ENCODE data around the gene BICD1.
A peak's percentile ranks its signal among the peaks of the same experiment; 100 is the strongest.
"Not testable (repeated sequence)": the region's sequence is repeated elsewhere in the genome, so short reads cannot be mapped to it uniquely, and the experiment has no call there.

The BICD1 gene

DNA sequence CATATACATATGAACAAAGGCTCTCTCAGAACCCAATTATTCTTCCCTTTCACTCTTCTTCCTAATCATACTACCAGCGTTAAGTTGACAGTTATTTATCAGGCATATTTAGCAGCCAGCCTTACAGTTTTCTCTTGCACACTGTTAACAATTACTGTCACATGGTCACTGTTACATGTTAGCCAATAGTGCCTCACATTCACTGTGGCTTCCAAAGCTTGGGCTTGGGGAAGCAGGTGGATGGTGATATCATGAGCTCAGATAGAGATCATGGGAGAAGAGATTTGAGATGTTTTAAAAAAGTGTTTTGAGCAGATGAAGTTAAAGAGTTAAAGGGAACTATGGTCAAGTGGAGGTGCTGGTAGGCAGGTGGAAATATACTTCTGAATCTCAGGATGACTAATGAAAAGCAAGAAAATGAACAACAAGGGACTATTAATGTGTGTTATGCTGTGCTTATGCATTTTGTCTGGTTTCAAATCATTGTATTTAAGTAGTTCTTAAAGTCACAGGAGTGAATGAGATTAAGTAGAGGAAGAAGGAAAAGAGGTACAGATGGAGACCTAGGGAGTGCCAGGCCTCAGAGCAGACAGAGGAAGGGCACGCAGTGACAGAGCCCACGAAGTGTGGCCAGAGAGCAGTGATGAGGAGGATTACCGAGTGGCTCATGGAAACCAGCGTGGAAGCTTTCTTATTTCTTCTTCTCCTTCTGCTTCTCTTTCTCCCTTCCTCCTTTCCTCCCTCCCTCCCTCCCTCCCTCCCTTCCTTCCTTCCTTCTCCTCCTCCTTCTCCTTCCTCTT lies 39.6 kb downstream of the BICD1 start:
- DNase-seq (ENCODE audit: low read depth), result no peak

DNA sequence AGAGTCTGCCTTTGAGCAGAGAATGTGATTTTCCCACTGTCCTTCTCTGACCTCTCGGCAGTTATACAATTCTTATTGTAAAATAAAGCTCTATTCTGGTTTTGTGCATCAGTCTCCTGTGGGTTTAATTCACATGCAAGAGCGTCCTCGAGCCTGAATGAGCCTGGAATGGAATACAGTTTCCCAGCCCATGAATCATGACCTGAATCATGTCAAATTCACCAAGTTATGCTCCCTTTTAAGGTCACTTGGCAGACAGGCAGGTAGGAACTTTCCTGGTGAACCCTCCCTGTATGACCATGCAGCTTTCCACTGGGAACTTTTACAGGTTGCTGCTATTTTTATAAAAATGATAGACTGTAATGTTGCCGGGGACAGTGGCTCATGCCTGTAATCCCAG lies 41.7 kb downstream of the BICD1 start:
- DNase-seq (ENCODE audit: low read depth), result no peak

- no peak for DNase-seq (ENCODE audit: low read depth)
Observed at GRCh38 chr12:32149489-32149888, 42.8 kb downstream of the BICD1 start.

DNA sequence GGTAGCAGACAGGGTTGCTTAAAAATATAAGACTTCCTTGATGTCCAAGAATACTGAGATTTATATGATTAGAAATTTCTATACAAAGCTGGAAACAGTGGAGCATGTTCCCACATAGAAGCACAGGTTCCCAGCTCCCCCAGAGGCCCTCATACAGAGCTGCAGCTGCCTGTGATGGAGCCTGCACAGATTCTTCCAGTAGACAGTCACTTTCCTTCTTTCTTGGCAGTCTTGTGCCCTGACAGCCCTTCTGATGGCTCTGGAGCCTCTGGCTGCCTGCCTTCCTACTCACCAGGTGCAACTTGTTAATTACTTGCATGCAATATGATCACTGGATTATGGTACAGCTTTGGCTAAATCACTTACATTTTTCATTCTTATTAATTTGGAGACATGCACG lies 44.4 kb downstream of the BICD1 start:
- DNase-seq (ENCODE audit: low read depth), result no peak

- DNase-seq (ENCODE audit: low read depth), result no peak
Observed at GRCh38 chr12:32151552-32151951, 44.9 kb downstream of the BICD1 start.

DNA sequence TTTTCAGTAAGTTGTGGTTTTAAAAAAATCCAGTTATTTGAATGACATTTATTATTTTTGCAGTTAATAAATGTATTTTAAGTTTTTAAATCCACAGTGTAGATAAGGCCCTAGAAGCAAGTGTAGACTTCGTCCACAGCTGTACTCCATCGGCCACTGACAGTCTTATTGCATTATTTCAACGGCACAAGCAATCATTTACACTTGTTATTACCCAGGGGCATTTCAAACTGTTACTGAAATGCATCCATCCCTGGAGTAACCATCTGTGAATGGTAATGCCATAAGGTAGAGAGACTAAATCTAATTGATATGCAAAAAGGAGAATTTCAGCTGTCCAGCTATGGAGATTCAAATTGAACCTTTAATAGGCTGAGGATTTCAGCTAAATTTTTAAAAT lies 48.4 kb downstream of the BICD1 start:
- DNase-seq (ENCODE audit: low read depth), result no peak

GRCh38 chr12:32155961-32156529 lies 49.4 kb downstream of the BICD1 start:
- DNase-seq (ENCODE audit: low read depth), result no peak

DNA sequence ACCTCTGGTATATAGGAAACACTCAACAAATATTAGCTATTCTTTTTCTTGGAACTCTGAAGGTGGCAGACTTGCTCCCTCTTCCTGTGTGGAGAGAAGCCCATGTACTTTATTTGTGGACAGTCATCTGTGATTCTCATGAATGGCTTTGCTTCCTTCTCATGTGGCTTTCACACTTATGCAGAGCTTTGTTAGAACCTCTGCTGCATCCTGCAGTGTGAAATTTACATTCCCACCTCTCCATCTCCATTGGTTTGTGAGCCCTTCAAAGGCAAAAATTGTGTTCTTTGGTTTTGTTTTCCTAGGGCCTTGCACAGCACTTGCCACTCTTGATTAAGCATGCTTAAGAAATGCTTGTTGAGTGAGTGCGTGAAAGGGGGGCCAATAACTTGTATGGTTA lies 51.9 kb downstream of the BICD1 start:
- no peak for DNase-seq (ENCODE audit: low read depth)

- no peak for DNase-seq (ENCODE audit: low read depth)
Observed at GRCh38 chr12:32159381-32159780, 52.7 kb downstream of the BICD1 start.

DNA sequence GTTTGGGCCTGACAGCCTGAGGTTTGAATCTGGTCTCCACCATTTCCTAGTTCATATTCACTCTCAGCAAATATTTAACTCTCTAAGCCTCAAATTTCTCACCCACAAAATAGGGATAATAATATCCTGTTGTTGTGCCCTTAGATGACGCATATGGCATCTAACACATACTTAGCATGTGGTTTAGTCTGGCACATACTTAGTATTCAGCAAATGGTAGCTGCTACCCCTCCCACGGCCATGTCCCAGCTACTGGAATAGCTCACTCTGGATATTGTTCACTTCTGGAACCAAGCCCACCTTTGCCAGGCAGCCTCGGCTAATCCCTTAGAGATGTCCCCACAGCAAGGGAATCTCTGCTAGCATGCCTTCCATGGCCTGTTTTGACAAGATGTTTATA lies 53.3 kb downstream of the BICD1 start:
- no peak for DNase-seq (ENCODE audit: low read depth)

- no peak for DNase-seq (ENCODE audit: low read depth)
Observed at GRCh38 chr12:32161058-32161457, 54.4 kb downstream of the BICD1 start.

DNA sequence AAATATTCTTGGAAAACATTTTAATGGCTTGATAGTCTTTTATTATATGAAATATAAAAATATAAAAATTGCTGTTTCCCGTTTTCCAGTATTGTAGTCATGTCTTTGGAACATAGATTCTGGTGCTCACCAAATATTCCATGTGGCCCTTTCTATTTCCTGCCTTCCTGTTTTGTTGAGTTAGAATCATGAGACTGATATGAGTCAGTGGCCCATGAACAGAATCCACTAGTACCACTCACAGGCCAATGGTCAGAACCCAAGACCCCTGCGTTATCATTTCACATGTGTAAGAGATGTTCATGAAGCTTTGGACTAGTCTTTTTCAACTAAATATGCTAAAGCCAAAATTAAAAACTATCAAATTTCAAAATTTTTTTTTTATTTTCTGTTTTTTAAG lies 56.9 kb downstream of the BICD1 start:
- no peak for DNase-seq (ENCODE audit: low read depth)

GRCh38 chr12:32166510-32166909 lies 59.9 kb downstream of the BICD1 start:
- DNase-seq (ENCODE audit: low read depth), result no peak

DNA sequence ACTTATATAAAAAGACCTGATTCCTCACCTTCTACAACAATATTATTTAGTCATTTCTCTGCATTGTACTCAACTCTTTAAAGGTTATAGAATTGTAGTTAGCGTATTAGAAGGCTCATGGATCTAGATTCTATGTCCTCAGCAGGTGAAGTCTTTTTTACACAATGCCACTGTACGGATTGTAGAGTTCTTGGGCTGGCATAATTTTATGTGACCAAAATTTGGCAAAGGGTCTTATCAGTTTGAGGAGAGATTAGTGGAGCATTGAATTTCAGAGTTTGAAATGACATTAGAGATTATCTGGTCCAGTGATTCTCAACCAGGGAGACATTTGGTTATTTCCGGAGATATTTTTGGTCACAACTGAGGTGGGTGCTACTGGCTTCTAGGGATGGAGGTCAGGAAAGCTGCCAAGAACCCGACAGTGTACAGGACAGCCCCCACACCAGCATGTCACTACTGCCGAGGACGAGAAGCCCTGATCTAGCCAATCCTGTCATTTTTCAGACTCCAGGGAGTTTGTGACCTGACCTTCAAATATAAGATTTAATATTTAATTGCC lies 63.9 kb downstream of the BICD1 start:
- DNase-seq (ENCODE audit: low read depth), result no peak

DNA sequence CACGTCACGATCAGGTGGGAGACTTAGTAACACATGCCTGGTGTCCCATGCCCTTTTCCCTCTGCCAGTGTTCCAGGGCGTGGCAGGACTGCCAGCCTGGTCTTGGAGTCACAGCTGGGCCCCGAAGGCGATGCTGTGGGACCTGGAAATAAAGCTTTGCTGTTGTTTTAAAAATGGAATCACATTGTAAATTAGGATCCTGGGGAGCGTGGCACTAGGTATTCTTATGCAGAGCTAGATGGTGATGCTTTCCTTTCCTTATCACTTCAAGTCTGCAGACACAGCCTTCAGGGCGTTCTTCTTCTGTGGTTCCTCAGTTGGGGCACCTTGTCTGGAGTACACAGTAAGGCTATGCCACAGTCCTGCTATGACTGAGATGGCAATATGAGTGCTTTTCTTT lies 64.6 kb downstream of the BICD1 start:
- no peak for DNase-seq (ENCODE audit: low read depth)

- DNase-seq (ENCODE audit: low read depth), result no peak
Observed at GRCh38 chr12:32176606-32177005, 70.0 kb downstream of the BICD1 start.

- DNase-seq (ENCODE audit: low read depth), result no peak
Observed at GRCh38 chr12:32178341-32179010, 71.8 kb downstream of the BICD1 start.

DNA sequence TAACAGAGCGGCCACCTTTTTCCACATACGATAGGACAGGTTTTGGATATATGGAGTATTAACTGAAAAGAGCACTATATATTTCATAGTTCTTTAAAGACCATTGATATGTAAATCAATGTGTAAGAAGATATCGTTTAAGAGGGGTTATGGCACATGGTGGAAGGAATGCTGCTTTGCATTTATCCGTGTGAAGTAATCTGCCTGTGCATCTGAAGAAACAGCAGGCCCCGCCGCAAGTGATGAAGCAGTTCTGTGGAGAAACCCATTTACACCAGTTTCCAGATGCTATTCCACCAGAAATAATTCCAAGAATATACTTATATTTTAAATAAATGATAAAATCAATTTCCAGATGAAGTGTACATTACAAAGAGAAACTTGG lies 72.4 kb downstream of the BICD1 start:
- no peak for DNase-seq (ENCODE audit: low read depth)

GRCh38 chr12:32181498-32182175 lies 75.0 kb downstream of the BICD1 start:
- DNase-seq (ENCODE audit: low read depth), result peak; percentile 40

DNA sequence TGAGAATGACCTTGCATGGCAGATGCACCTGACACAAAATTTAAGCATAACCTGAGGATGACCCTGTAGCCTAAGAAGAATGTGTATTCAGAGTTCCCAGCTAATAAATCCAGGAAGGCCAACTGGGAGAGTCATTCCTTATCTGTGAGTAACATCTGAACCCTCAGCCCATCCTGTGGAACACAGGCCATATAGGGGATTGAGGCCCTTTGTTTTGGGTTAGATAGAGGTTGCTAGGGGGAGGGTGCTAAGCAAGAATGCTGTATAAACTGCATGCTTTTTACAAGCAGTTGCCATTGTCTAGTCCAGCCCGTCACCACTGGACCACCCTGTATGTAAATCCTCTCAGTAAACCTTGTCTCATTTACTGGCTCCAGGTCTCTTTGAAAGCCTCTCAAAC lies 77.0 kb downstream of the BICD1 start:
- peak; percentile 8 for DNase-seq (ENCODE audit: low read depth)

- DNase-seq (ENCODE audit: low read depth), result not testable (repeated sequence)
Observed at GRCh38 chr12:32187127-32187526, 80.5 kb downstream of the BICD1 start.

DNA sequence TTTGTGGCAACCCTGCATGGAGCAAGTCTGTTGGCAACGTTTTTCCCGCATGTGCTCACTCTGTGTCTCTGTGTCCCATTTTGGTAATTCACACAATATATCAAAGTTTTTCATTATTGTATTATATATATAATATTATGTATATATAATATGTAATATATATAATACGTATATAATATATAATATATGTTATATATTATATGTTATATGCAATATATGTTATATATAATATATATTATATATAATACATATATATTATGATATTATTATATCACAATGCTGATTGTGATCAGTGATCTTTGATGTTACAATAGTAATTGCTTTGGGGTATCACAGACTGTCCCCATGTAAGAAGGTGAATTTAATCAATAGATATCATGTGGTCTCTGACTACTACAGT lies 84.8 kb downstream of the BICD1 start:
- no peak for DNase-seq (ENCODE audit: low read depth)
